H1 (cell line): ENCODE results near the gene TTC27. TPM values are rescaled to one million over a fixed set of nuclear protein-coding genes. Genes with fewer than 3 reads are reported as not detected.
A peak's percentile ranks its signal among the peaks of the same experiment; 100 is the strongest.

Experiments used
- CTCF ChIA-PET: fragments of 300-600 bp; sonication (Branson Sonifier 250); formaldehyde crosslinking; loops from one replicate; lab custom pipeline; 2021; ENCODE audit not compliant: partially characterized antibody; lab: Charles Lee
- POLR2A ChIA-PET: fragments of 300-600 bp; sonication (Branson Sonifier 250); formaldehyde crosslinking; loops from one replicate; lab custom pipeline; 2021; ENCODE audit warnings: inconsistent platforms; ENCODE audit not compliant: partially characterized antibody; lab: Charles Lee
- DNase-seq, 2 experiments: peaks; one replicate each; pipeline versions ENCODE4 v3.0.0 to v3.0.0-alpha.2; 2010 to 2022; ENCODE audit warnings: low spot score in 2 of 2, low read depth in 1 of 2, mixed read lengths in 1 of 2
- FAIRE-seq: peaks from 2 replicates; lab custom pipeline; 2011; peaks lifted over from hg19 to GRCh38; lab: Jason Lieb, UNC
- H2AFZ ChIP-seq: 2 replicates; pipeline ENCODE4 v1.8.1; 2012; ENCODE audit warnings: low read length, inconsistent platforms
- H2AK5ac ChIP-seq: 2 replicates; pipeline ENCODE4 v1.6.1; 2013; ENCODE audit warnings: low read depth, low read length
- H2BK120ac ChIP-seq: replicated peaks from 2 replicates; pipeline ENCODE3; 2013; ENCODE audit warnings: low read depth, low read length, inconsistent platforms
- H2BK12ac ChIP-seq: 2 replicates; pipeline ENCODE4 v1.6.1; 2013; ENCODE audit warnings: low read depth, low read length
- H2BK15ac ChIP-seq: 2 replicates; pipeline ENCODE4 v1.6.1; 2013; ENCODE audit warnings: low read length
- H2BK20ac ChIP-seq: 2 replicates; pipeline ENCODE4 v1.6.1; 2013; ENCODE audit warnings: low read length
- H2BK5ac ChIP-seq: 2 replicates; pipeline ENCODE4 v1.6.1; 2013; ENCODE audit warnings: low read depth, low read length
- H3K14ac ChIP-seq: 2 replicates; pipeline ENCODE4 v1.6.1; 2013; ENCODE audit warnings: inconsistent platforms; ENCODE audit not compliant: insufficient read length
- H3K18ac ChIP-seq: 2 replicates; pipeline ENCODE4 v1.6.1; 2013; ENCODE audit warnings: low read length; ENCODE audit errors: extremely low read depth
- H3K23ac ChIP-seq: 2 replicates; pipeline ENCODE4 v1.6.1; 2013; ENCODE audit warnings: inconsistent platforms; ENCODE audit not compliant: insufficient read length
- H3K23me2 ChIP-seq: 2 replicates; pipeline ENCODE4 v1.6.1; 2013; ENCODE audit warnings: low read depth, low read length
- H3K27ac ChIP-seq: 2 replicates; pipeline ENCODE4 v1.6.1; 2011; ENCODE audit warnings: low read depth, low read length, inconsistent platforms
- H3K27me3 ChIP-seq, 4 experiments: replicated peaks in 1 of 4; 1 replicate in 1 of 4; 2 replicates in 3 of 4; pipeline versions ENCODE4 v1.6.1 to v1.8.1; 2011 to 2013; ENCODE audit warnings: low read length in 3 of 4, mild to moderate bottlenecking in 3 of 4, inconsistent platforms in 2 of 4, mixed read lengths in 2 of 4, moderate library complexity in 1 of 4; ENCODE audit not compliant: control insufficient read depth in 3 of 4, insufficient read depth in 3 of 4; ENCODE audit errors: extremely low read depth in 1 of 4
- H3K36me3 ChIP-seq, 4 experiments: 2 replicates each; pipeline versions ENCODE4 v1.6.1 to v1.8.1; 2011 to 2013; ENCODE audit warnings: mild to moderate bottlenecking in 4 of 4, low read length in 3 of 4, moderate library complexity in 2 of 4, control low read depth in 1 of 4, inconsistent platforms in 1 of 4; ENCODE audit not compliant: insufficient read depth in 4 of 4, control insufficient read depth in 2 of 4
- H3K4ac ChIP-seq: replicated peaks from 2 replicates; pipeline ENCODE3; 2013; ENCODE audit warnings: low read length, low read depth, mixed read lengths, inconsistent platforms; ENCODE audit not compliant: insufficient read length
- H3K4me1 ChIP-seq, 4 experiments: replicated peaks in 1 of 4; 1 replicate in 1 of 4; 2 replicates in 3 of 4; pipeline versions ENCODE4 v1.6.1 to v1.8.1; 2011 to 2013; ENCODE audit warnings: low read length in 3 of 4, inconsistent platforms in 2 of 4, mixed read lengths in 1 of 4; ENCODE audit not compliant: insufficient read depth in 4 of 4, control insufficient read depth in 3 of 4
- H3K4me2 ChIP-seq, 2 experiments: 2 replicates each; pipeline versions ENCODE4 v1.6.1 to v1.8.1; 2011 to 2013; ENCODE audit warnings: low read depth in 2 of 2, low read length in 2 of 2, control low read depth in 1 of 2, inconsistent platforms in 1 of 2, mild to moderate bottlenecking in 1 of 2; ENCODE audit not compliant: insufficient read depth in 1 of 2
- H3K4me3 ChIP-seq, 4 experiments: fragments of 200-600, 300-600 bp in 1 of 4; sonication (generic), shearing (Covaris generic), sonication (Bioruptor Twin) in 1 of 4; 2 replicates each; pipeline versions ENCODE4 v1.5.1 to v1.8.1; 2011 to 2016; ENCODE audit warnings: low read length in 4 of 4, low read depth in 3 of 4, control low read depth in 2 of 4, inconsistent platforms in 2 of 4, mild to moderate bottlenecking in 2 of 4, mixed read lengths in 1 of 4, moderate library complexity in 1 of 4; ENCODE audit not compliant: insufficient read depth in 2 of 4; ENCODE audit errors: extremely low read depth in 1 of 4
- H3K56ac ChIP-seq: replicated peaks from 2 replicates; pipeline ENCODE3; 2013; ENCODE audit warnings: low read depth, mild to moderate bottlenecking, mixed read lengths, low read length, inconsistent platforms; ENCODE audit not compliant: insufficient read length
- H3K79me1 ChIP-seq: 2 replicates; pipeline ENCODE4 v1.6.1; 2013; ENCODE audit warnings: low read depth, low read length, control low read depth
- H3K79me2 ChIP-seq, 2 experiments: 2 replicates each; pipeline versions ENCODE4 v1.6.1 to v1.8.1; 2012 to 2013; ENCODE audit warnings: low read length in 2 of 2, mild to moderate bottlenecking in 2 of 2, inconsistent platforms in 1 of 2; ENCODE audit not compliant: insufficient read depth in 2 of 2, control insufficient read depth in 1 of 2
- H3K9ac ChIP-seq, 4 experiments: replicated peaks in 1 of 4; 1 replicate in 1 of 4; 2 replicates in 3 of 4; pipeline versions ENCODE4 v1.6.1 to v1.8.1; 2011 to 2013; ENCODE audit warnings: low read depth in 3 of 4, low read length in 3 of 4, control low read depth in 2 of 4, mild to moderate bottlenecking in 2 of 4, moderate library complexity in 2 of 4, inconsistent platforms in 1 of 4; ENCODE audit errors: extremely low read depth in 1 of 4
- H3K9me3 ChIP-seq, 2 experiments: 2 replicates each; pipeline versions ENCODE4 v1.6.1 to v1.8.1; 2012 to 2013; ENCODE audit warnings: mild to moderate bottlenecking in 2 of 2, moderate library complexity in 2 of 2, control low read depth in 1 of 2, inconsistent platforms in 1 of 2, low read depth in 1 of 2, low read length in 1 of 2, mixed read lengths in 1 of 2; ENCODE audit not compliant: insufficient read depth in 2 of 2
- H4K20me1 ChIP-seq, 2 experiments: replicated peaks in 1 of 2; 2 replicates each; pipeline versions ENCODE3 to v1.8.1; 2011 to 2013; ENCODE audit warnings: inconsistent platforms in 2 of 2, low read length in 2 of 2, mild to moderate bottlenecking in 1 of 2; ENCODE audit not compliant: insufficient read depth in 2 of 2, control insufficient read depth in 1 of 2
- H4K5ac ChIP-seq: 2 replicates; pipeline ENCODE4 v1.6.1; 2013; ENCODE audit warnings: low read length, low read depth, mixed read lengths, inconsistent platforms; ENCODE audit not compliant: insufficient read length
- H4K8ac ChIP-seq: 2 replicates; pipeline ENCODE4 v1.8.0; 2013; ENCODE audit warnings: mild to moderate bottlenecking, moderate library complexity, low read length, inconsistent platforms; ENCODE audit not compliant: insufficient read depth; ENCODE audit errors: extremely low read depth
- H4K91ac ChIP-seq: replicated peaks from 2 replicates; pipeline ENCODE3; 2013; ENCODE audit warnings: low read length, mixed read lengths, inconsistent platforms; ENCODE audit not compliant: insufficient read length
- BCL11A ChIP-seq, 2 experiments: IDR thresholded peaks; one replicate each; pipeline ENCODE4 v1.6.1; 2011; ENCODE audit warnings: low read depth in 2 of 2, low read length in 2 of 2, mild to moderate bottlenecking in 2 of 2
- BRCA1 ChIP-seq: IDR thresholded peaks from 2 replicates; pipeline ENCODE4 v1.6.1; 2012; ENCODE audit warnings: low read depth, low read length, improper control_type of control experiment
- CHD1 ChIP-seq: IDR thresholded peaks from 2 replicates; pipeline ENCODE4 v1.6.1; 2012; ENCODE audit warnings: low read depth, low read length, improper control_type of control experiment
- CTBP2 ChIP-seq: IDR thresholded peaks from 2 replicates; pipeline ENCODE4 v1.7.0; 2011; ENCODE audit warnings: borderline replicate concordance, mild to moderate bottlenecking, moderate library complexity, mixed read lengths, low read length; ENCODE audit not compliant: insufficient read depth, insufficient read length
- EGR1 ChIP-seq: IDR thresholded peaks from 2 replicates; pipeline ENCODE4 v1.6.1; 2011; ENCODE audit warnings: low read depth, low read length, borderline replicate concordance
- EP300 ChIP-seq, 2 experiments: IDR thresholded peaks; 1 replicate in 1 of 2; 2 replicates in 1 of 2; pipeline ENCODE4 v1.6.1; 2011 to 2012; ENCODE audit warnings: low read depth in 2 of 2, low read length in 2 of 2, mild to moderate bottlenecking in 2 of 2, borderline replicate concordance in 1 of 2, inconsistent platforms in 1 of 2, moderate library complexity in 1 of 2
- KDM1A ChIP-seq: fragments of 200-600, 300-600 bp; sonication (generic); IDR thresholded peaks from 2 replicates; pipeline ENCODE4 v1.7.1; 2016; ENCODE audit warnings: mild to moderate bottlenecking, low read length, borderline replicate concordance
- RNF2 ChIP-seq: fragments of 200-900, 300-1000 bp; sonication (generic); IDR thresholded peaks from 2 replicates; pipeline ENCODE4 v1.7.1; 2016; ENCODE audit warnings: borderline replicate concordance, low read depth, mild to moderate bottlenecking, antibody characterized with exemption, low read length; ENCODE audit not compliant: poor library complexity, severe bottlenecking; ENCODE audit errors: missing control alignments
- SAP30 ChIP-seq: fragments of 300-600 bp; sonication (generic); IDR thresholded peaks from 2 replicates; pipeline ENCODE4 v1.7.1; 2012; ENCODE audit warnings: low read length, moderate library complexity, mild to moderate bottlenecking, inconsistent platforms; ENCODE audit not compliant: insufficient read depth, insufficient replicate concordance
- SP2 ChIP-seq: IDR thresholded peaks from 2 replicates; pipeline ENCODE4 v1.6.1; 2012; ENCODE audit warnings: mild to moderate bottlenecking, low read length, inconsistent platforms
- ZNF274 ChIP-seq: IDR thresholded peaks from 2 replicates; pipeline ENCODE4 v1.7.0; 2012; ENCODE audit warnings: low read length, borderline replicate concordance; ENCODE audit errors: extremely low read depth
- WGBS, 2 experiments: shearing (Covaris generic) in 1 of 2; methylation state at CpG; one replicate each; pipeline versions ENCODE4 v1.1.6 to v1.1.7; 2013 to 2015; ENCODE audit warnings: low lambda C conversion rate in 2 of 2, mixed read lengths in 2 of 2, inconsistent platforms in 1 of 2, low coverage in 1 of 2, missing lambda C conversion rate in 1 of 2; ENCODE audit not compliant: insufficient replicate concordance in 2 of 2, insufficient coverage in 1 of 2, insufficient read length in 1 of 2; ENCODE audit errors: extremely low coverage in 1 of 2, missing lambda C conversion rate in 1 of 2; 5-methylcytosine and 5-hydroxymethylcytosine counted together
- polyA plus RNA-seq, 7 experiments: library from polyadenylated mRNA; depleted of rRNA in 3 of 7; stranded (reverse) in 5 of 7; unstranded in 2 of 7; fragments of >200 nt in 5 of 7; fragments of 200-250 nt in 2 of 7; gene quantifications; 1 replicate in 5 of 7; 2 replicates in 1 of 7; 4 replicates in 1 of 7; pipeline versions ENCODE4 v1.2.1 to v1.2.3, GENCODE V29; 2011 to 2013; ENCODE audit warnings: missing spikeins in 2 of 7, mixed read lengths in 2 of 7
- total RNA-seq: library from RNA; stranded (reverse); fragmentation: NEBNext Ultra II Directional; extraction: Animal tissue kit (Norgen Biotek cat#: 25700); gene quantifications from 2 replicates; pipeline ENCODE4 v1.2.1, GENCODE V29; 2021

TTC27 gene
- total and polyA plus RNA-seq, 2 of the 8 experiments (the other 6 are each of a cell fraction or from before 2014, with no cell fraction given), result 13.8 to 29.1 TPM

DNA sequence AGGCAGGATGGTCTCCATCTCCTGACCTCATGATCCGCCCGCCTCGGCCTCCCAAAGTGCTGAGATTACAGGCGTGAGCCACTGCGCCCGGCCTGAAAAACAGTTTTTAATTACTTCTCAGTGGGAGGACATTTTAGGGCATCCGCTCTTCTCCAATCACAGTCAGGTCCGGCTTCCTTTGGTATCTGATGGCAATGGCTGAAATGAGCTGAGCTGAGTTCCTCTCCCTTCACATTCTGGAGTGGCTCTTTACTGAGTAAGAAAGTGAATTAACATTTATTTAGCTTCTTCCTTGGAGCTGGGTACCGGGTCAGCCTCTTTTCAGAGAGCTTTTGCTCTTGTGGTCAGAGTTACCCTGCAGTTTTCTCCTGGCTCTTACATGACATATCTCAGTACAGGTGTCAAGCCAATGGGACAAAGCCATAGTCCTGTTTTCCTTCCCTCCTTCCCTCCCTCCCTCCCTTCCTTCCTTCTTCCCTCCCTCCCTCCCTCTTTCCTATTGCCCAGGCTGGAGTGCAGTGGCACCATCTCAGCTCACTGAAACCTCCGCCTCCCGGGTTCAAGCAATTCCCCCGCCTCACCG lies 1.1 kb upstream of the TTC27 start:
- Histone ChIP-seq H3K27ac (no peak overlapping the region), H3K4ac (no peak overlapping the region), H3K4me1 (no peaks in the 10 kb centered on the region; a peak in 1 of 7 replicates), H2BK12ac (no peak overlapping the region), H3K9me3 (no peaks in the 10 kb centered on the region), H3K79me2 (peaks cover 0 to 4% of the 10 kb centered on the region in 2 experiments; a peak in 1 of 4 replicates), H3K18ac (no peak overlapping the region), H3K4me3 (peak overlapping the region; percentile 91 to 97 (median 92)), H3K23ac (no peak overlapping the region), H3K79me1 (no peaks in the 10 kb centered on the region), H2BK20ac (no peak overlapping the region), H4K5ac (no peak overlapping the region), H3K14ac (no peak overlapping the region), H3K23me2 (peaks cover 8% of the 10 kb centered on the region; the same call in 1 of the 2 replicates), H3K36me3 (peaks cover 0 to 6% (median 0%) of the 10 kb centered on the region in 4 experiments; a peak in 1 of 8 replicates), H3K9ac (peak overlapping the region in 1 of 4 experiments; percentile 87; a peak in 1 of 7 replicates), H3K27me3 (no peaks in the 10 kb centered on the region), H4K91ac (no peak overlapping the region), H2BK5ac (no peak overlapping the region), H3K4me2 (peak overlapping the region; percentile 92 to 95), H3K56ac (no peak overlapping the region), H2AFZ (peak overlapping the region; percentile 22; the same call in 1 of the 2 replicates), H2AK5ac (0 out of 2 replicates have a peak overlapping the region, but pooled peaks have one; percentile 24), H4K20me1 (no peaks in the 10 kb centered on the region), H2BK120ac (no peak overlapping the region), H2BK15ac (no peak overlapping the region), H4K8ac (no peak overlapping the region)
- WGBS, 2 experiments, result 67% methylated on average over 11 of the region's 13 CpGs; no CpG with 5 or more reads in 1 of the 2 experiments
- POLR2A ChIA-PET, result interaction anchor here (2.0 kb wide), 1 partner anchor 71 kb away, joined by 5 read pairs; no protein-coding TSS in a partner anchor
- FAIRE-seq, result no peak
- peak in 1 of 2 experiments; percentile 47 for DNase-seq
- CTCF ChIA-PET, result interaction anchor here (0.8 to 2.3 kb wide), 2 partner anchors 11 to 24 kb away, joined by 4 to 7 read pairs; no protein-coding TSS in a partner anchor
- no peak for TF ChIP-seq RNF2
- no peak for TF ChIP-seq BRCA1
- TF ChIP-seq SP2, result no peak
- TF ChIP-seq BCL11A (IDR thresholded peaks at IDR 0.05; ENCODE audit: low read depth in 2 of 2, low read length in 2 of 2), result no peak
- TF ChIP-seq CHD1, result no peak
- TF ChIP-seq EP300 (IDR thresholded peaks at IDR 0.05; ENCODE audit: borderline replicate concordance in 1 of 2, low read depth in 2 of 2, low read length in 2 of 2), result no peak
- TF ChIP-seq CTBP2, result no peak
- TF ChIP-seq EGR1, result no peak
- TF ChIP-seq SAP30, result no peak
- TF ChIP-seq ZNF274, result no peak
- TF ChIP-seq KDM1A, result no peak
